ENCODE measurements around the gene CSRP2.

GRCh38 chr12:76883811-76884210, 5.0 kb upstream of the CSRP2 start:
- no peak for TF ChIP-seq CTCF (IDR thresholded peaks at IDR 0.05)
- no peak for TF ChIP-seq POLR2A (IDR thresholded peaks at IDR 0.05)
- no peak for TF ChIP-seq EP300 (IDR thresholded peaks at IDR 0.05)
